H9 (cell line): ENCODE measurements around the gene HYAL3. TPM values are rescaled to one million over a fixed set of nuclear protein-coding genes. Genes with fewer than 3 reads are reported as not detected.

Source experiments
- DNase-seq: peaks from one replicate; pipeline ENCODE4 v3.0.0-alpha.2; 2017
- H2AFZ ChIP-seq: one replicate; pipeline ENCODE4 v1.6.1; 2013; ENCODE audit warnings: mild to moderate bottlenecking, low read length, control low read depth, moderate library complexity
- H2AK5ac ChIP-seq: 2 replicates; pipeline ENCODE4 v1.6.1; 2013; ENCODE audit warnings: low read length, control low read depth, mixed read lengths; ENCODE audit not compliant: insufficient read length
- H2BK120ac ChIP-seq: one replicate; pipeline ENCODE4 v1.6.1; 2013; ENCODE audit warnings: low read depth, mild to moderate bottlenecking, low read length, control low read depth, inconsistent platforms; ENCODE audit not compliant: poor library complexity, severe bottlenecking
- H2BK12ac ChIP-seq: 2 replicates; pipeline ENCODE4 v1.6.1; 2013; ENCODE audit warnings: low read length, control low read depth, mixed read lengths, low read depth; ENCODE audit not compliant: insufficient read length
- H2BK15ac ChIP-seq: 2 replicates; pipeline ENCODE4 v1.6.1; 2013; ENCODE audit warnings: low read depth, low read length, control low read depth
- H2BK20ac ChIP-seq: one replicate; pipeline ENCODE4 v1.6.1; 2013; ENCODE audit warnings: low read depth, mild to moderate bottlenecking, low read length, control low read depth, inconsistent platforms; ENCODE audit not compliant: poor library complexity, severe bottlenecking
- H2BK5ac ChIP-seq: 2 replicates; pipeline ENCODE4 v1.6.1; 2013; ENCODE audit warnings: low read length, control low read depth, mixed read lengths; ENCODE audit not compliant: insufficient read length
- H3K14ac ChIP-seq: 2 replicates; pipeline ENCODE4 v1.6.1; 2013; ENCODE audit warnings: low read length, control low read depth; ENCODE audit not compliant: insufficient read depth
- H3K18ac ChIP-seq: 2 replicates; pipeline ENCODE4 v1.6.1; 2013; ENCODE audit warnings: low read depth, mild to moderate bottlenecking, mixed read lengths, low read length, control low read depth; ENCODE audit not compliant: insufficient read length
- H3K23ac ChIP-seq: 2 replicates; pipeline ENCODE4 v1.6.1; 2013; ENCODE audit warnings: low read length, control low read depth, mixed read lengths, low read depth; ENCODE audit not compliant: insufficient read length
- H3K23me2 ChIP-seq: 2 replicates; pipeline ENCODE4 v1.6.1; 2013; ENCODE audit warnings: low read depth, mild to moderate bottlenecking, mixed read lengths, low read length, control low read depth; ENCODE audit not compliant: insufficient read length, poor library complexity, severe bottlenecking
- H3K27ac ChIP-seq: 2 replicates; pipeline ENCODE4 v1.5.1; 2013; ENCODE audit warnings: low read length, control low read depth, mixed read lengths, low read depth; ENCODE audit not compliant: insufficient read length
- H3K27me3 ChIP-seq: 2 replicates; pipeline ENCODE4 v1.6.1; 2013; ENCODE audit warnings: low read length, control low read depth, inconsistent platforms; ENCODE audit not compliant: insufficient read depth
- H3K4ac ChIP-seq: 2 replicates; pipeline ENCODE4 v1.6.1; 2013; ENCODE audit warnings: low read depth, mild to moderate bottlenecking, control low read depth, inconsistent platforms, low read length, moderate library complexity
- H3K4me1 ChIP-seq: 2 replicates; pipeline ENCODE4 v1.6.1; 2013; ENCODE audit warnings: low read length, control low read depth, inconsistent platforms; ENCODE audit not compliant: insufficient read depth
- H3K4me2 ChIP-seq: 2 replicates; pipeline ENCODE4 v1.6.1; 2013; ENCODE audit warnings: low read length, control low read depth, mixed read lengths; ENCODE audit not compliant: insufficient read length, insufficient read depth
- H3K56ac ChIP-seq: 2 replicates; pipeline ENCODE4 v1.6.1; 2013; ENCODE audit warnings: low read depth, mild to moderate bottlenecking, mixed read lengths, low read length, control low read depth; ENCODE audit not compliant: insufficient read length
- H3K79me1 ChIP-seq: 2 replicates; pipeline ENCODE4 v1.6.1; 2013; ENCODE audit warnings: low read depth, mild to moderate bottlenecking, moderate library complexity, low read length, control low read depth, inconsistent platforms; ENCODE audit not compliant: insufficient read depth, poor library complexity, severe bottlenecking
- H3K79me2 ChIP-seq: 2 replicates; pipeline ENCODE4 v1.6.1; 2013; ENCODE audit warnings: low read length, control low read depth, inconsistent platforms; ENCODE audit not compliant: insufficient read depth
- H3K9ac ChIP-seq: 2 replicates; pipeline ENCODE4 v1.6.1; 2013; ENCODE audit warnings: low read length, control low read depth, mixed read lengths; ENCODE audit not compliant: insufficient read length; ENCODE audit errors: extremely low read depth
- H3K9me3 ChIP-seq: one replicate; pipeline ENCODE4 v1.6.1; 2013; ENCODE audit warnings: low read depth, low read length, inconsistent platforms; ENCODE audit not compliant: control insufficient read depth
- H3T11ph ChIP-seq: one replicate; pipeline ENCODE4 v1.6.1; 2013; ENCODE audit warnings: mild to moderate bottlenecking, low read length, control low read depth, inconsistent platforms
- H4K20me1 ChIP-seq: one replicate; pipeline ENCODE4 v1.6.1; 2013; ENCODE audit not compliant: control insufficient read depth, insufficient read length, insufficient read depth
- H4K5ac ChIP-seq: 2 replicates; pipeline ENCODE4 v1.6.1; 2013; ENCODE audit warnings: low read depth, mild to moderate bottlenecking, mixed read lengths, low read length, control low read depth; ENCODE audit not compliant: insufficient read length
- H4K8ac ChIP-seq: replicated peaks from 2 replicates; pipeline ENCODE4 v1.6.1; 2013; ENCODE audit warnings: low read length, control low read depth, mixed read lengths, low read depth; ENCODE audit not compliant: insufficient read length
- H4K91ac ChIP-seq: 2 replicates; pipeline ENCODE4 v1.6.1; 2013; ENCODE audit warnings: low read depth, mild to moderate bottlenecking, moderate library complexity, mixed read lengths, low read length, control low read depth; ENCODE audit not compliant: insufficient read length
- H3K27ac Mint-ChIP-seq, 3 experiments: 2 replicates in 2 of 3; 3 replicates in 1 of 3; pipeline ENCODE4 v1.8.0; 2020 to 2021; ENCODE audit warnings: mixed read lengths in 3 of 3, mild to moderate bottlenecking in 1 of 3, moderate library complexity in 1 of 3
- H3K27me3 Mint-ChIP-seq: 2 replicates; pipeline ENCODE4 v1.8.0; 2021; ENCODE audit warnings: low read depth, mild to moderate bottlenecking, moderate library complexity, mixed read lengths
- H3K36me3 Mint-ChIP-seq, 3 experiments: 2 replicates in 2 of 3; 3 replicates in 1 of 3; pipeline ENCODE4 v1.8.0; 2020 to 2021; ENCODE audit warnings: low read depth in 3 of 3, mixed read lengths in 3 of 3; ENCODE audit not compliant: insufficient read depth in 1 of 3
- H3K4me1 Mint-ChIP-seq, 2 experiments: 2 replicates each; pipeline ENCODE4 v1.8.0; 2020; ENCODE audit warnings: mixed read lengths in 2 of 2
- H3K4me3 Mint-ChIP-seq, 2 experiments: 2 replicates in 1 of 2; 3 replicates in 1 of 2; pipeline ENCODE4 v1.8.0; 2020 to 2021; ENCODE audit warnings: mild to moderate bottlenecking in 2 of 2, mixed read lengths in 2 of 2, moderate library complexity in 1 of 2
- H3K9me3 Mint-ChIP-seq, 2 experiments: 2 replicates in 1 of 2; 3 replicates in 1 of 2; pipeline ENCODE4 v1.8.0; 2020; ENCODE audit warnings: mild to moderate bottlenecking in 2 of 2, mixed read lengths in 2 of 2, moderate library complexity in 1 of 2
- CTCF ChIP-seq: fragments of 200-600 bp; sonication (generic); conservative IDR thresholded peaks from 3 replicates; pipeline ENCODE4 v1.8.0; 2021; ENCODE audit warnings: antibody characterized with exemption, mild to moderate bottlenecking
- WGBS: extraction: QIAGEN DNeasy Blood & Tissue Kit; methylation state at CpG from one replicate; pipeline ENCODE4 v1.1.7; 2013; ENCODE audit warnings: missing lambda C conversion rate, low lambda C conversion rate, mixed read lengths; ENCODE audit not compliant: insufficient read length; ENCODE audit errors: extremely low coverage; 5-methylcytosine and 5-hydroxymethylcytosine counted together
- total RNA-seq: library from RNA; stranded (reverse); gene quantifications from 2 replicates; pipeline ENCODE4 v1.2.1, GENCODE V29; 2021

The HYAL3 gene
- total RNA-seq, 1 experiment from 2014 or later = 3.1 TPM

GRCh38 chr3:50316657-50317242 is 17.5 kb upstream of the HYAL3 start:
- no peak overlapping the region for H4K8ac ChIP-seq
- Mint-ChIP-seq H3K27ac (peak overlapping the region in 2 of 3 experiments; percentile 3 to 79; a peak in 3 of 7 replicates), H3K36me3 (peaks cover 48 to 57% (median 56%) of the 10 kb centered on the region in 3 experiments), H3K4me1 (peaks cover 15 to 30% of the 10 kb centered on the region in 2 experiments), H3K27me3 (no peaks in the 10 kb centered on the region), H3K4me3 (no peak overlapping the region; a peak in 1 of 5 replicates), H3K9me3 (peaks cover 5 to 7% of the 10 kb centered on the region in 2 experiments)
- no peak overlapping the region for H2BK120ac ChIP-seq
- H3K4me2 ChIP-seq = no peak overlapping the region
- H3K14ac ChIP-seq = no peak overlapping the region
- peak; percentile 75 for DNase-seq
- no peak overlapping the region for H3K56ac ChIP-seq
- no peak overlapping the region for H3K9ac ChIP-seq
- H3K79me2 ChIP-seq = peaks cover 5% of the 10 kb centered on the region; the same call in 1 of the 2 replicates
- no peak overlapping the region for H4K91ac ChIP-seq
- H2BK15ac ChIP-seq = no peak overlapping the region
- H2AK5ac ChIP-seq = no peak overlapping the region
- H3T11ph ChIP-seq = no peak overlapping the region
- no peaks in the 10 kb centered on the region for H4K20me1 ChIP-seq
- no peak overlapping the region for H3K4ac ChIP-seq
- no peak overlapping the region for H3K23ac ChIP-seq
- H3K27ac ChIP-seq = no peak overlapping the region
- no peak overlapping the region for H4K5ac ChIP-seq
- WGBS = no CpG with 5 or more reads among the region's 9 CpGs
- peaks cover 3% of the 10 kb centered on the region for H3K23me2 ChIP-seq
- no peak for TF ChIP-seq CTCF
- no peak overlapping the region for H2BK20ac ChIP-seq
- no peak overlapping the region for H2AFZ ChIP-seq
- H3K18ac ChIP-seq = no peak overlapping the region
- no peaks in the 10 kb centered on the region for H3K9me3 ChIP-seq
- no peak overlapping the region for H2BK12ac ChIP-seq
- no peaks in the 10 kb centered on the region for H3K79me1 ChIP-seq
- H2BK5ac ChIP-seq = no peak overlapping the region
- no peaks in the 10 kb centered on the region; the same call in 1 of the 2 replicates for H3K4me1 ChIP-seq
- H3K27me3 ChIP-seq = no peaks in the 10 kb centered on the region
